Astrocyte of the spinal cord (primary cell): Measurements from ENCODE around the gene AS3MT.
A peak's percentile ranks its signal among the peaks of the same experiment; 100 is the strongest.
"Not testable (repeated sequence)": the region's sequence is repeated elsewhere in the genome, so short reads cannot be mapped to it uniquely, and the experiment has no call there.

Source experiments
- DNase-seq: peaks from one replicate; pipeline ENCODE4 v3.0.0; 2011; ENCODE audit warnings: low read depth, low spot score
- H3K4me3 ChIP-seq: 2 replicates; pipeline ENCODE4 v1.5.1; 2011; ENCODE audit warnings: low read depth, mild to moderate bottlenecking, low read length, moderate library complexity
- CTCF ChIP-seq: IDR thresholded peaks from 2 replicates; pipeline ENCODE4 v1.5.1; 2012; ENCODE audit warnings: low read depth, mild to moderate bottlenecking, low read length, inconsistent platforms
- in situ Hi-C: cut with HindIII; loops from 2 replicates; pipeline ENCODE4 v1.10.0; 2017; ENCODE audit warnings: low sequenced_read_pairs

AS3MT gene

GRCh38 chr10:102841827-102842345, 27.4 kb upstream of the AS3MT start:
- in situ Hi-C loops: no loop called here
- DNase-seq: no peak
- H3K4me3 ChIP-seq: no peak overlapping the region
- TF ChIP-seq CTCF: no peak

GRCh38 chr10:102843139-102843538, 26.1 kb upstream of the AS3MT start:
- H3K4me3 ChIP-seq, DNase-seq, in situ Hi-C loops: not testable (repeated sequence)

- H3K4me3 ChIP-seq, DNase-seq, in situ Hi-C loops: not testable (repeated sequence)
These were observed 25.0 kb upstream of the AS3MT start for GRCh38 chr10:102844190-102844776.

- no peak for DNase-seq
- no peak for TF ChIP-seq CTCF
- H3K4me3 ChIP-seq: no peak overlapping the region
- in situ Hi-C loops: no loop called here
These were observed 23.8 kb upstream of the AS3MT start for GRCh38 chr10:102845352-102845902.

- no peak overlapping the region for H3K4me3 ChIP-seq
- in situ Hi-C loops: no loop called here
- no peak for TF ChIP-seq CTCF
- DNase-seq: no peak
These were observed 19.2 kb upstream of the AS3MT start for GRCh38 chr10:102850025-102850518.

- H3K4me3 ChIP-seq, DNase-seq, in situ Hi-C loops: not testable (repeated sequence)
These were observed 16.0 kb upstream of the AS3MT start for GRCh38 chr10:102853237-102853636.

- DNase-seq: peak; percentile 95
- in situ Hi-C loops, H3K4me3 ChIP-seq: not testable (repeated sequence)
These were observed 13.4 kb upstream of the AS3MT start for GRCh38 chr10:102855731-102856436.

- TF ChIP-seq CTCF: no peak
- in situ Hi-C loops: no loop called here
- DNase-seq: no peak
- no peak overlapping the region for H3K4me3 ChIP-seq
These were observed 12.4 kb upstream of the AS3MT start for GRCh38 chr10:102856758-102857424.
